Sciatic nerve (tissue), 2 donors: ENCODE measurements around the gene PUS3. TPM values are rescaled to one million over a fixed set of nuclear protein-coding genes. Genes with fewer than 3 reads are reported as not detected.

ENCODE experiments used
- ATAC-seq: fragments of 200-7000 bp; cut with Tn5 transposase; one replicate; pipeline ENCODE4 v1.9.1; 2020; ENCODE audit warnings: mild to moderate bottlenecking, moderate library complexity
- DNase-seq: peaks from one replicate; pipeline ENCODE4 v3.0.0-alpha.2; 2020; ENCODE audit warnings: low spot score
- intact Hi-C: fragments of 100-400 bp; cut with DNase I; formaldehyde crosslinking; loops from one replicate; pipeline ENCODE4 v1.14.2; 2022
- total RNA-seq: library from RNA; stranded (reverse); fragmentation: NEBNext Ultra II Directional; extraction: Animal tissue kit (Norgen Biotek cat#: 25700); gene quantifications from one replicate; pipeline ENCODE4 v1.2.1, GENCODE V29; 2021
- donor health status: DM: no; HTN: no; CAD: no.
- donor health status: DM: no; HTN: no; CAD: no.

The PUS3 gene, protein sequence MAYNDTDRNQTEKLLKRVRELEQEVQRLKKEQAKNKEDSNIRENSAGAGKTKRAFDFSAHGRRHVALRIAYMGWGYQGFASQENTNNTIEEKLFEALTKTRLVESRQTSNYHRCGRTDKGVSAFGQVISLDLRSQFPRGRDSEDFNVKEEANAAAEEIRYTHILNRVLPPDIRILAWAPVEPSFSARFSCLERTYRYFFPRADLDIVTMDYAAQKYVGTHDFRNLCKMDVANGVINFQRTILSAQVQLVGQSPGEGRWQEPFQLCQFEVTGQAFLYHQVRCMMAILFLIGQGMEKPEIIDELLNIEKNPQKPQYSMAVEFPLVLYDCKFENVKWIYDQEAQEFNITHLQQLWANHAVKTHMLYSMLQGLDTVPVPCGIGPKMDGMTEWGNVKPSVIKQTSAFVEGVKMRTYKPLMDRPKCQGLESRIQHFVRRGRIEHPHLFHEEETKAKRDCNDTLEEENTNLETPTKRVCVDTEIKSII
- total RNA-seq, result 10.7 TPM

DNA sequence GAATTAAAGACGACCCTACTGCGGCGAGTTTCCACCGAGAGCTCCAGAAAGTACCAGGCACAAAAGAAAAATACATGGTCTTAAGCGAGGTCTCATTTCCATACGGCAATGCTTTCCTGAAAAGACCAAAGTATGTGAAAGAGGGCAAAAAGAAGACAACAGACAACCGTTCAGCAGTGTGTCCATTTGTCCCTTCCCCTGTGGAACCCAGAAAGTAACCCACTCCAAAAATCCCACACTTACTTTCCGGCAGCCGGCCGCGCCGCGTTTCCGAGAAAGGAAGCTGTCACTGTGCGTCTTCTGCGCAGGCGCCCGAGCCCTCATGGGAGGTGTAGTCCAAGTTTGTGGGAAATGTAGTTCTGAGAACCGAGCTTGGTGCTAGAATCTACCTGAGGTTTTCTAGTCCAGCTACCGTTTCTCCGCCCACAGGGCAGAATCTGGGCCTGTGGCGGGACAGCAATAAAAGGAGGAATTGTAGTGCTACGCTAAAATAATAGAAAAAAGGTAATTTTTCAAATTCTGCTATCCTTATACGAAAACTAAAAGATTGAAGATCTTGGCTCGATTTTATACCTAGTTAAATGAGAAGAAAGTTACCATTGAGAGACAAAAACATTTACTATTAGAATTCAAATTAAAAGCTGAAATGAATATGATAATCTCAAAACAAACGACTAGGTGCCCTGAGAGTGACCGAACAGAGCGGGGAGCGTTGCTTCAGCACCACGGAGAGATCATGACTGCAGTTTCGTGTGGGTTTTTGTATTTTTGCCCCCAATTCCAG, at the start of gene PUS3:
PUS3 (minus strand) TSS at position 280 of the 784 bp plus-strand sequence. CDS start 6,922 bp downstream, outside the sequence.
- intact Hi-C loops, result no loop called here
- ATAC-seq (peak; percentile 98), DNase-seq (peak; percentile 92)

- no peak for ATAC-seq
- intact Hi-C loops, result no loop called here
- no peak for DNase-seq
Observed at GRCh38 chr11:125952559-125952958, 49.6 kb upstream of the PUS3 start.

DNA sequence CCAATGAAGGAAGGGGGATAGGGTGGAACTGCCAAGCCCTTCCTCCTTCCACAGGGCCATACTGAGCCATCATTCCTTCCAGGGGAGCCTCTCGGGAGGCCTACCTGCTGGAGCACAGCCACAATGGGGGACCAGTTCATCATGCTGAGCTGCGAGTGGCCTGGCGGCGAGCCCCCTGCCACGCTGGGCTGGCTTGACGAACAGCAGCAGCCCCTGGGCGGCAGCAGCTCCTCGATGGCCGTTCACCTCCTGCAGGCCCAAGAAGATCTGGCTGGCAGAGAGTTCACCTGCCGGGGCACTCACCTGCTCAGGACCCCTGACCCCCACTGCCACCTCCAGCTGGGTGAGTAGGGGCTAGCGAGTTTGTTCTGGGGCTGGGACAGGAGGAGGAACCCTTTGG, 48.7 kb upstream of the PUS3 start:
- DNase-seq (no peak), ATAC-seq (no peak)
- intact Hi-C loops, result no loop called here

DNA sequence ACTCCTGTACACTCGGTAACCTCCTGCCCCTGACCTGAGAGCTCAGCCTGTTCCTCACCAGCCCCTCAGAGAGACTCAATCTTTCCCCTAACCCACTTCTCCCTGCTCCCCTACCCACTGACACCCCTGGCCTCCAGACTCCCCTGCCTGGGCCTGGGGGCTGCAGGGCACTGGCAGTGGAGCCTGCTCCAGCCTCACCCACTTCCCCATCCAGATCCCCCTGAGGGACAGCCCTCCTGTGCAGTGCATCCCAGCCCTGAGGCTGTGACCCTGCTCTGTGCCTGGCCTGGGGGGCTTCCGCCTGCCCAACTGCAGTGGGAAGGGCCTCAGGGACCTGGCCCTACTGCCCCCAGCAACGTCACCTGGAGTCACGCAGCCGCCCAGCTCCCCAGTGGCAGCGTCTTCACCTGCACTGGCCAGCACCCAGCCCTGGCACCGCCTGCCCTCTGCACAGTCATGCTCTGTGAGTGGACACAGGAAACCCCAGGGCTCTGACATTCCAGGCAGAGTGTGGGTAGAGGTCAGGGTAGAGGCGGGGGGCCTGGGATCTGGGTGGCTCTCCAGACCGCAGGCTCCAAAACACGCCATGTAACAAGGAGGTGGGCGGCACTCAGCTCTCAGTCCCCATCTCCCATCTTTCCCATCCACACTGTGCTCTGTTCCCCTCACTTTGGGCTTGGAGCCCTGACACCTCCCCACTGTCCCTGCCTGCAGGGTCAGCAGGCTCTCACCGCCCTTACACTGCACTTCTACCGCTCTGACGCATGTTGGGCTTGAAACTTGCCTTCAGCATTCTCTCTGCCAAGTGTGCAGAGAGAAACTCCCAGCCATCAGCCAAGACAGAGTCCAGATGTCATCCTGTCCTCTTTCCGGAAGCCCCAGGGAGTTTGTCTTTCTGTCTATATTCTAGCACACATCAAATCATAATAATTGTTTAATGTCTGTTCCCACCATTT, 48.0 kb upstream of the PUS3 start:
- intact Hi-C loops, result no loop called here
- DNase-seq (peak; percentile 60), ATAC-seq (peak; percentile 67)

DNA sequence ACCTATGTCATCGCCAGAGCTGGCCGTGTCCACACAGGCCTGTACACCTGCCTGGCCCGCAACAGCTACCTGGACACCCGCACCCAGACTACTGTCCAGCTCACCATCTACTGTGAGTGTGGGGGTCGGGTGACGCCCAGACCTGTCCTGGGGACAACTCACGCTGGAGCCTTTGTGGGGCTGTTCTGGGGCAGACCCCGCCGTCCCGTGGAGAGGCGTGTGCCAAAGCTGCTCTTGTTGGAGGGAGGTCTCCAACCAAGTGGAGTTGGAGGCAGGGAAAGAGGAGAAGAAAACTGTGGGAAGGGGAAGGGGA, 47.1 kb upstream of the PUS3 start:
- DNase-seq, result peak; percentile 50
- no peak for ATAC-seq
- intact Hi-C loops, result no loop called here

DNA sequence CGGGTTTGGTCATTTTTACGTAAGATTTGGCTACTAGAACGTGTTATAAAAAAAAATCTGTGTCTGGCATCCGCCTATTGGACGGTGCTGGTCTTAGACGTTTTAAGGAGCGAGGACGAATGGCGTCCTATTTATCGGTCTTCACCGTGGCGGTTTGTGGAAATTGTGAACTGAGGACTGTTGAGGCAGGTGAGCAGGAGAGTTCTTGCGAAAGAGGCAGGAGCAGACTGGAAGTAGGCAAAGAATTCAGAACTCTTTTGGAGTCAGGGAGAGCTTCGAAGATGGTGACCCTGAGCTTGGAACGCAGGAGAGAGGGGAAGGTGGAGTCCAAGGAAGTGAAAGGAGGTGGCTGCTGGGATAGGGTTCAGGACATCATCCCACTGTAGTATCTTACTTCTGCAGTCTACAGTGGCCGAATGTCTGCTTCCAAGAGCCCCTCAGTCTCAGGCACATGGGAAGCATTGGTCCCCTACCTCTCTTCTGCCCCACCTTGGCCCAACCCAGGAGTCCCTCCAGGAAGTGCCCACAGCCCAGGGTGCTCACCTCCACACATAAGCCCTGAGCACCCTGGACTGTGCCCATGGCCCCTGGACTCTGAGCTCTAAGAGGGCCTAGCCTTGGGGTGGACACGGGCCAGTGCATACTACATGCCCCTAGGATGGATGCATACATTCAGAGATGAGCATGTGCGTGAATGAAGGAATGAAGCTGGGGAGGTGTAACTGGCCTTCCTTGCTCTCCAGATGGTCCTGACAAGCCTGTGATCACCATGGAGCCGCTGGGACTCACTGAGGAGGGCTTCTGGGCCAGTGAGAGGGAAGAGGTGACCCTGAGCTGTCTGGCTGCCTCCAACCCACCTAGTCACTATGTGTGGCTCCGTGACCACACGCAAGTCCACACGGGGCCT, 46.5 kb upstream of the PUS3 start:
- ATAC-seq (no peak), DNase-seq (no peak)
- intact Hi-C loops, result no loop called here

DNA sequence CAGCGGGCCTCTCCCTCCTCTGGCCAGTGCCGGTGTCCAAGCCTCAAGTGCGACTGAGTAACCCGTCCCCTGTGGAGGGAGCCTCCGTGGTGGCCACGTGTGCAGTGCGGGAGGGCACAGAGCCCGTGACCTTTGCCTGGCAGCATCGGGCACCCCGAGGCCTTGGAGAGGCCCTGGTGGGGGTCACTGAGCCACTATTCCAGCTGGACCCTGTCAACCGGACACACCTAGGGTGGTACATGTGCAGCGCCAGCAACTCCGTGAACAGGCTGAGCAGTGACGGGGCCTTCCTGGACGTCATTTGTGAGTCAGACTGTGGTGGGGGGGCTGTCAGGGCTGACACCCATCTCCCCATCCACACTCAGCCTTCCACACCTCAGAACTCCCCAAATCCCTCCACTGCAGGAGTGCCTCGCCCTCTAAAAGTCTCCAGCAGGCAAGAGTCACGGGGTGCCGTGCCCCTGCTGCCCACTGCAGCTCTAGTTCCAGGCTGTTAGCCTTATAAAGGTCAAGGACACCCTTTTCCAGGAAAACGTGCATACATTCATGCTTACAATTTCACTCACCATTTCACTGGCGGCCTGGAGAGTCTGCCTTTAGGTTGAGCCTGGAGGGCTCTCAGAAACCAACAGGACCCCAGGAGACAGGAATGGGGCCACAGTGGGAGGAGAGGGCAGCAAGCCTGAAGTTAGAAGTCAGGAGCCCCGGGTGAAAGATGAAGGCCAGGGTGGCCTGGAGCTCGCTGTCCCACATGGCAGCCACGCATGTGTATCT, 45.5 kb upstream of the PUS3 start:
- intact Hi-C loops, result no loop called here
- ATAC-seq (no peak), DNase-seq (peak; percentile 51)

- intact Hi-C loops, result no loop called here
- peak; percentile 51 for DNase-seq
- no peak for ATAC-seq
Observed at GRCh38 chr11:125947419-125948277, 44.6 kb upstream of the PUS3 start.

DNA sequence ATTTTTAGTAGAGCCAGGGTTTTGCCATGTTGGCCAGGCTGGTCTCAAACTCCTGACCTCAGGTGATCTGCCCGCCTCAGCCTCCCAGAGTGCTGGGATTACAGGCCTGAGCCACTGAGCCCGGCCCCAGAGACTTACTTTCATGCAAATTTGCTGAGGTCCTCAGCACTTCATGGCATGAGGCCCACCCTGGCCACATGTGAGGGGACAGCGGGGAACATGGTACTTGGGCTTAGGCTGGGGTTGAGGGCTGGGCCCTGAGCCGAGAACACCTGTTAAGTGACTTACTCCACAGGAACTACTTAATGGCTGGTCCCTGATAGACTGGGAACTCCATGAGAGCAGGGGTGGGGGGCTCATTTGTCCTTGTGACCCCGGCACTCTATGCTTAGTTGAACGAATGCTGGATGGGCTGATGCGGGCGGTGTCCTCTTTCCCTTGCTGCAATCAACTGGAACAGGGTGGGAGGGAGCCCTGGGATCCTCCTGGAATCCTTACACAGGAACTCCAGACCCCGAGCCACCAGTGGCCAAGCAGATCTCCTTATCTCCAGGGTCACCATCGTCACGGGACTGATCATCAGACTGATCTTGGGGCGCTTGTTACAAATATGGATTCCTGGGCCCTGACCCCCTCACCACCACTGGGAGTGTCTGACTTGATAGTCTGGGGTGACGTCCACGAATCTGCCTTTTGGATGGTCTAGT, 43.9 kb upstream of the PUS3 start:
- no peak for DNase-seq
- intact Hi-C loops, result no loop called here
- ATAC-seq, result no peak

GRCh38 chr11:125945797-125946520, 43.0 kb upstream of the PUS3 start, which contains the start of gene VSIG10L2:
Gene VSIG10L2, plus strand, starts transcription at chr11:125946044. Its CDS starts 12 bp downstream, at chr11:125946056.
- intact Hi-C loops, result no loop called here

DNA sequence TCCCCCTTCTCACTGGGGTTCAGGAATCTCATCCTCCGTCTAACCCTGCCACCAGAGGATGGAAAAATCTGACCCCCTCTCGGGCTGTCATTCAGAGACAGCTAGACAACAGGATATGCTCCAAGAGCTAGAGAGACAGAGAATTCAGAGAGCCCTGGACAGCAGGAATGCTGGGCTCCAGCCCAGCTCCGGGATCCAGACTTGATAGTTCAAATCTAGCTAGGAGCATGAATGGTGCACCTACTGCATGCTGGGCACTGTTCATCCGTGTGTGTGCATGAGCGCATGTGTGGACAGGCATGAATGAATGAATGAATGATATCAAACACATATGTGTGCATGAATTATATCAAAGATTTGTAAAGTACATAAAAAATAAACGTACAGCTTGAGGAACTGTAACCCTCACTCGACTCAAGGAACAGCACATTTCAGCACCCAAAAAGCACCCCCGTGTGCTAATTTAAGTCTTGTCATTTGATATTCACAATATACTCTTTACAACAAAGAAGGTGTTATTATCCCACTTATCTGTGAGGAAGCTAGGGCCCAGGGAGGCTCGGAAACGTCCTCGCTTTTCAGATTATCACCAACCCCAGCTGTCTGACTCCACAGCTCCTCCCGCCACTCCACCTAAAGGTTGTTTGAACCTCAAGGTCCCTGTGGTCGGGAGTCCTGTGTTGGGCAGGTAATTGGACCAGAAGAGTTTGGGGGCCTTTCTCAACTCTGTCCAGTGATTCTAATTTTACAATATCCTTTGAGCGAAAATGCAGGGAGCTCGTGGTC, 42.2 kb upstream of the PUS3 start:
- DNase-seq, result no peak
- intact Hi-C loops, result no loop called here

More at GRCh38 chr11:125945797-125946520, 43.0 kb upstream of the PUS3 start, which contains the start of gene VSIG10L2:
- no peak for DNase-seq
- no peak for ATAC-seq

DNA sequence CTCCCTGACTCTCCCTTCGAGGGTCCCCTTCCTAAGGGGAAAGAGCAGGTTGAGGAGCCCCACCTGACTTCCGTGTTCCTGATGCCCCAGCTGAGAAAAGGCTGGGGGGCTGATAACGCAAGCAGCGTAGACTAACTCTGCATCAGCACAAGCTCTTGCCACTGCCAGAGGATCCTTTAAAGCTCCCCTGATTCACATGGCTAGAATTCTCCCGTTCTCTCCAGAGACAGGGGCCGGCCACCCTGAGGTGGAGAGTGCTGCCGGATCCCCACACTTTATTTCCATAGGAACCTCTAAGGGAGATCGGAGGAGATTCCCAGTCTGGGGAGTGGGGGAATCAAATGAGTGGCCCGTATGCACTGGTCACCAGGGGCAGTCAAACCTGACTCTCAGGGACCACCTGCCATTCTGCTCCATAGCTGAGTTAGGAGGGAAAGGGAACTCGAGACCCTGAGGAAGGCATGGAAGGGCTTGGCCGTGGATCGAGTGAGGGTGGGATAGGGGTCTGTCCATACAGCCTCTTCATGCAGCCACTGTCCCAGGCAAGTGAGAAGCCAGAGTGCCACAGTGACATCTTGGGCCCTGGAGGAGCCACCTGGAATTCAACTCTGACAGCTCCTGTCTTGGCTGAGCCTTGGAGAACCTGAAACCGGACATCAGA, 41.5 kb upstream of the PUS3 start:
- ATAC-seq, result no peak
- intact Hi-C loops, result no loop called here
- no peak for DNase-seq

More for the DNA sequence above, 42.2 kb upstream of the PUS3 start:
- ATAC-seq, result no peak

DNA sequence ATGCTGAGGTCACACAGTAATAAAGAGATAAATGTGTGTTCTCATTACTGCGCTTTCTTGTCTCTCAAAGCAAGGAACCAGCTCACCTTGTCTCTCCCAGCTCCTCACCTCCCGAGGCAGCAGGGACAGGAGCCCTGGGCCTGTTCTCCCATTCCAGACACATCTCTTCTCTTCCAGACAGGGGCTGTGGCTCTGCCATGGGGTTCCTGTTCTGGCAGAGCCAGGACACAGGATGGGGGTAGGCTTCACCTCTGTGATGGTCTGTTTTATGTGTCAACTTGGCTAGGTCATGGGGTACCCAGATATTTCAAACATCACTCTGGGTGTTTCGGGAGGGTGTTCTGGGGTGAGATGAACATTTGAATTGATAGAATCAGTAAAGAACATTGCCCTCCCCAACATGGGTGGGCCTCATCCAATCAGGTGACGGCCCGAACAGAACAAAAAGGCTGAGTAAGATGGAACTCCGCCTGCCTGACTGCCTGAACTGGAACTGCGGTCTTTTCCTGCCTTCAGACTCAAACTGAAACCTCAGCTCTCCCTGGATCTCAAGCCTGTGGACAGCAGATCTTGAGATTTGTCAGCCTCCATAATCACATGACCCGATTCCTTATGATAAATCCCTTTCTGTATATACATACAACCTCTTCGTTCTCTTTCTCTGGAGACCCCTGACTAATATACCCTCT, 40.8 kb upstream of the PUS3 start:
- no peak for ATAC-seq
- intact Hi-C loops, result no loop called here
- DNase-seq, result no peak
